WTC11 (cell line): ENCODE data around the gene STK24. TPM values are rescaled to one million over a fixed set of nuclear protein-coding genes. Genes with fewer than 3 reads are reported as not detected.

ENCODE experiments used
- ATAC-seq: fragments of 200-7000 bp; cut with Tn5 transposase; 2 replicates; pipeline ENCODE4 v1.10.0; 2021; ENCODE audit warnings: mild to moderate bottlenecking, moderate library complexity
- CTCF ChIA-PET: fragments of 300-600 bp; sonication (Branson Sonifier 250); formaldehyde crosslinking; loops from one replicate; lab custom pipeline; 2021; ENCODE audit warnings: antibody characterized with exemption; lab: Charles Lee
- POLR2A ChIA-PET: fragments of 350-600 bp; sonication (Branson Sonifier 250); formaldehyde crosslinking; loops from one replicate; lab custom pipeline; 2021; ENCODE audit warnings: antibody characterized with exemption; lab: Charles Lee
- DNase-seq: peaks from one replicate; pipeline ENCODE4 v3.0.0; 2021; ENCODE audit warnings: low spot score
- H3K27ac Mint-ChIP-seq: 2 replicates; pipeline ENCODE4 v1.8.0; 2021; ENCODE audit warnings: mixed read lengths
- H3K27me3 Mint-ChIP-seq: 2 replicates; pipeline ENCODE4 v1.8.0; 2021; ENCODE audit warnings: low read depth, mild to moderate bottlenecking, moderate library complexity, mixed read lengths
- H3K36me3 Mint-ChIP-seq: 2 replicates; pipeline ENCODE4 v1.8.0; 2021; ENCODE audit warnings: mixed read lengths
- H3K4me1 Mint-ChIP-seq: 2 replicates; pipeline ENCODE4 v1.8.0; 2022; ENCODE audit warnings: mixed read lengths
- H3K4me3 Mint-ChIP-seq: 2 replicates; pipeline ENCODE4 v1.8.0; 2021; ENCODE audit warnings: mild to moderate bottlenecking, moderate library complexity, mixed read lengths
- H3K9me3 Mint-ChIP-seq: 2 replicates; pipeline ENCODE4 v1.8.0; 2021; ENCODE audit warnings: mixed read lengths
- ATF1 ChIP-seq: sonication (generic); formaldehyde crosslinking; IDR thresholded peaks from 2 replicates; pipeline ENCODE4 v1.8.1; 2023; ENCODE audit warnings: mild to moderate bottlenecking, moderate library complexity, missing genetic modification reagents
- CDX4 ChIP-seq: fragments of 250-450 bp; sonication (Bioruptor Pico); IDR thresholded peaks from 2 replicates; pipeline ENCODE4 v1.9.0; 2021; ENCODE audit warnings: moderate library complexity, mild to moderate bottlenecking, inconsistent platforms, borderline replicate concordance
- E2F4 ChIP-seq: sonication (generic); formaldehyde crosslinking; IDR thresholded peaks from 2 replicates; pipeline ENCODE4 v1.8.1; 2022; ENCODE audit warnings: low read depth, mild to moderate bottlenecking, moderate library complexity, missing genetic modification reagents, borderline replicate concordance
- E2F5 ChIP-seq: sonication (generic); formaldehyde crosslinking; IDR thresholded peaks from 2 replicates; pipeline ENCODE4 v1.8.1; 2022; ENCODE audit warnings: mild to moderate bottlenecking, moderate library complexity, missing genetic modification reagents
- GABPB1 ChIP-seq: sonication (generic); formaldehyde crosslinking; IDR thresholded peaks from 2 replicates; pipeline ENCODE4 v1.8.1; 2023; ENCODE audit warnings: mild to moderate bottlenecking, missing genetic modification reagents
- GRHL2 ChIP-seq: fragments of 250-450 bp; sonication (Bioruptor Pico); IDR thresholded peaks from 2 replicates; pipeline ENCODE4 v1.8.0; 2022; ENCODE audit warnings: mild to moderate bottlenecking, moderate library complexity; ENCODE audit not compliant: insufficient replicate concordance, severe bottlenecking
- IRF1 ChIP-seq: sonication (generic); formaldehyde crosslinking; IDR thresholded peaks from 2 replicates; pipeline ENCODE4 v1.8.0; 2023; ENCODE audit warnings: missing genetic modification reagents
- NFE2L1 ChIP-seq: sonication (generic); formaldehyde crosslinking; IDR thresholded peaks from 2 replicates; pipeline ENCODE4 v1.8.1; 2023; ENCODE audit warnings: missing genetic modification reagents
- NR3C1 ChIP-seq: sonication (generic); formaldehyde crosslinking; conservative IDR thresholded peaks from 2 replicates; pipeline ENCODE4 v1.8.1; 2023; ENCODE audit warnings: low read depth, mild to moderate bottlenecking, missing genetic modification reagents
- OVOL2 ChIP-seq: fragments of 250-450 bp; sonication (Bioruptor Pico); IDR thresholded peaks from 2 replicates; pipeline ENCODE4 v1.9.0; 2021; ENCODE audit warnings: mild to moderate bottlenecking, borderline replicate concordance
- STAT6 ChIP-seq: sonication (generic); formaldehyde crosslinking; conservative IDR thresholded peaks from 2 replicates; pipeline ENCODE4 v1.8.1; 2023; ENCODE audit warnings: mild to moderate bottlenecking, low read depth, missing genetic modification reagents, moderate library complexity
- TEAD4 ChIP-seq: sonication (generic); formaldehyde crosslinking; IDR thresholded peaks from 2 replicates; pipeline ENCODE4 v1.8.0; 2022; ENCODE audit warnings: mild to moderate bottlenecking, missing genetic modification reagents
- USF2 ChIP-seq: sonication (generic); formaldehyde crosslinking; IDR thresholded peaks from 2 replicates; pipeline ENCODE4 v1.8.1; 2023; ENCODE audit warnings: mild to moderate bottlenecking, missing genetic modification reagents, moderate library complexity
- ZMAT4 ChIP-seq: fragments of 250-450 bp; sonication (Bioruptor Pico); IDR thresholded peaks from 2 replicates; pipeline ENCODE4 v1.9.0; 2021; ENCODE audit warnings: mild to moderate bottlenecking
- total RNA-seq: library from RNA; stranded (reverse); gene quantifications from 3 replicates; pipeline ENCODE4 v1.2.3, GENCODE V29; 2021

STK24 gene
- total RNA-seq, 1 experiment from 2014 or later: 138 TPM

- Mint-ChIP-seq H3K36me3 (peaks cover 9% of the 10 kb centered on the region), H3K4me3 (no peak overlapping the region), H3K27ac (no peak overlapping the region), H3K9me3 (no peaks in the 10 kb centered on the region), H3K4me1 (peaks cover 49% of the 10 kb centered on the region), H3K27me3 (no peaks in the 10 kb centered on the region)
- DNase-seq: no peak
- POLR2A ChIA-PET: no interaction called here
- CTCF ChIA-PET: no interaction called here
- no peak for ATAC-seq
- TF ChIP-seq USF2 (CRISPR knock-in tag) (no peak), NR3C1 (CRISPR knock-in tag) (no peak), E2F4 (CRISPR knock-in tag) (no peak), TEAD4 (CRISPR knock-in tag) (no peak), NFE2L1 (CRISPR knock-in tag) (no peak)
Measured at GRCh38 chr13:98512774-98513665, 63.9 kb downstream of the STK24 start.

- Mint-ChIP-seq H3K36me3 (0 out of 2 replicates have a peak, but pooled peaks cover 1% of the 10 kb centered on the region), H3K9me3 (no peaks in the 10 kb centered on the region), H3K27ac (no peak overlapping the region), H3K4me3 (no peak overlapping the region), H3K4me1 (peaks cover 55% of the 10 kb centered on the region), H3K27me3 (no peaks in the 10 kb centered on the region)
- ChIA-PET POLR2A (no interaction called here), CTCF (no interaction called here)
- no peak for ATAC-seq
- no peak for DNase-seq
- TF ChIP-seq ZMAT4: no peak
Measured at GRCh38 chr13:98511435-98511834, 65.5 kb downstream of the STK24 start.

- Mint-ChIP-seq H3K27me3 (no peaks in the 10 kb centered on the region), H3K4me1 (peaks cover 59% of the 10 kb centered on the region), H3K36me3 (peaks cover 2% of the 10 kb centered on the region; the same call in 1 of the 2 replicates), H3K27ac (peak overlapping the region; percentile 46; the same call in 1 of the 2 replicates), H3K9me3 (no peaks in the 10 kb centered on the region), H3K4me3 (no peak overlapping the region)
- CTCF ChIA-PET: interaction anchor here (1.9 kb wide), 1 partner anchor 65 kb away, joined by 10 read pairs; no protein-coding TSS in a partner anchor
- POLR2A ChIA-PET: interaction anchor here (1.4 kb wide), 1 partner anchor 10 kb away, joined by 3 read pairs; no protein-coding TSS in a partner anchor
- no peak for ATAC-seq
- no peak for TF ChIP-seq ATF1 (CRISPR knock-in tag)
- no peak for TF ChIP-seq GABPB1
- TF ChIP-seq E2F5 (CRISPR knock-in tag): no peak
- TF ChIP-seq IRF1 (CRISPR knock-in tag): no peak
- TF ChIP-seq STAT6 (CRISPR knock-in tag): no peak
- TF ChIP-seq CDX4 (CRISPR knock-in tag): no peak
- TF ChIP-seq OVOL2 (CRISPR knock-in tag): no peak
- TF ChIP-seq GRHL2 (CRISPR knock-in tag): no peak
- DNase-seq: no peak
Measured at GRCh38 chr13:98510156-98510509, 66.8 kb downstream of the STK24 start.
